Breast epithelium (tissue), 3 donors: ENCODE data around the gene PTPRN2.

Source experiments
- POLR2A ChIP-seq: fragments of 450-650 bp; IDR thresholded peaks from one replicate; pipeline ENCODE4 v1.6.1; 2016; ENCODE audit warnings: antibody characterized with exemption, mild to moderate bottlenecking, moderate library complexity
- POLR2AphosphoS5 ChIP-seq, 3 donors: sonication (generic); formaldehyde crosslinking; IDR thresholded peaks; one replicate each; pipeline ENCODE4 v1.6.1; 2017; ENCODE audit warnings: antibody characterized with exemption in 3 of 3
- TF ChIP-seq, protein P1 (sequence below), 3 donors: fragments of 450-650 bp; IDR thresholded peaks; one replicate each; pipeline ENCODE4 v1.5.1; 2016 to 2017; ENCODE audit warnings: antibody characterized with exemption in 3 of 3, mild to moderate bottlenecking in 3 of 3, moderate library complexity in 3 of 3

GRCh38 chr7:158164101-158165095, 423.2 kb downstream of the PTPRN2 start:
- TF ChIP-seq, protein P1, sequence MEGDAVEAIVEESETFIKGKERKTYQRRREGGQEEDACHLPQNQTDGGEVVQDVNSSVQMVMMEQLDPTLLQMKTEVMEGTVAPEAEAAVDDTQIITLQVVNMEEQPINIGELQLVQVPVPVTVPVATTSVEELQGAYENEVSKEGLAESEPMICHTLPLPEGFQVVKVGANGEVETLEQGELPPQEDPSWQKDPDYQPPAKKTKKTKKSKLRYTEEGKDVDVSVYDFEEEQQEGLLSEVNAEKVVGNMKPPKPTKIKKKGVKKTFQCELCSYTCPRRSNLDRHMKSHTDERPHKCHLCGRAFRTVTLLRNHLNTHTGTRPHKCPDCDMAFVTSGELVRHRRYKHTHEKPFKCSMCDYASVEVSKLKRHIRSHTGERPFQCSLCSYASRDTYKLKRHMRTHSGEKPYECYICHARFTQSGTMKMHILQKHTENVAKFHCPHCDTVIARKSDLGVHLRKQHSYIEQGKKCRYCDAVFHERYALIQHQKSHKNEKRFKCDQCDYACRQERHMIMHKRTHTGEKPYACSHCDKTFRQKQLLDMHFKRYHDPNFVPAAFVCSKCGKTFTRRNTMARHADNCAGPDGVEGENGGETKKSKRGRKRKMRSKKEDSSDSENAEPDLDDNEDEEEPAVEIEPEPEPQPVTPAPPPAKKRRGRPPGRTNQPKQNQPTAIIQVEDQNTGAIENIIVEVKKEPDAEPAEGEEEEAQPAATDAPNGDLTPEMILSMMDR (IDR thresholded peaks at IDR 0.05): no peak
- TF ChIP-seq POLR2AphosphoS5 (IDR thresholded peaks at IDR 0.05): no peak
- TF ChIP-seq POLR2A: no peak
